ENCODE measurements around the gene MYRFL. TPM values are rescaled to one million over a fixed set of nuclear protein-coding genes. Genes with fewer than 3 reads are reported as not detected.

MYRFL gene
- total RNA-seq, 3 donors from 2014 or later = 1.3 TPM; not detected in 2

DNA sequence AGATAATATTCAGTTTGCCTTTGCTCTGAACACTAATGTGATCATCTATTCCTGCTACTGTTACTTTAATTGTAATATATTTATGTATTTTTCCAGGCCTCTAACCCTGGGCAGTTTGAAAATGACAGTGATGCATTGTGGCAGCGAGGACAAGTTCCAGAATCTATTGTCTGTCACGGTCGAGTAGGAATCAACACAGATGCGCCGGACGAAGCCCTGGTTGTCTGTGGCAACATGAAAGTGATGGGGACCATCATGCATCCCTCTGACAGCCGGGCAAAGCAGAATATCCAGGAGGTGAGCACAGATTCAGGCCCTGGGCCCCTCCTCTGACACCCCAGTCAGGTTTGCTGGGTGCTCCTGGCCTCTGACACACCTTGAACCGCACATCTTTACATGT lies 78.5 kb downstream of the MYRFL start:
- H3K4me3 ChIP-seq = no peak overlapping the region
- H3K27me3 ChIP-seq = no peaks in the 10 kb centered on the region
- intact Hi-C loops (cut with DNase I; ENCODE audit: low total_unique reads) = no loop called here
- no peaks in the 10 kb centered on the region for H3K36me3 ChIP-seq
- H3K9me3 ChIP-seq = no peaks in the 10 kb centered on the region
- TF ChIP-seq POLR2AphosphoS5 (IDR thresholded peaks at IDR 0.05) (no peak), POLR2A (IDR thresholded peaks at IDR 0.05) (no peak)
- TF ChIP-seq, protein P1, sequence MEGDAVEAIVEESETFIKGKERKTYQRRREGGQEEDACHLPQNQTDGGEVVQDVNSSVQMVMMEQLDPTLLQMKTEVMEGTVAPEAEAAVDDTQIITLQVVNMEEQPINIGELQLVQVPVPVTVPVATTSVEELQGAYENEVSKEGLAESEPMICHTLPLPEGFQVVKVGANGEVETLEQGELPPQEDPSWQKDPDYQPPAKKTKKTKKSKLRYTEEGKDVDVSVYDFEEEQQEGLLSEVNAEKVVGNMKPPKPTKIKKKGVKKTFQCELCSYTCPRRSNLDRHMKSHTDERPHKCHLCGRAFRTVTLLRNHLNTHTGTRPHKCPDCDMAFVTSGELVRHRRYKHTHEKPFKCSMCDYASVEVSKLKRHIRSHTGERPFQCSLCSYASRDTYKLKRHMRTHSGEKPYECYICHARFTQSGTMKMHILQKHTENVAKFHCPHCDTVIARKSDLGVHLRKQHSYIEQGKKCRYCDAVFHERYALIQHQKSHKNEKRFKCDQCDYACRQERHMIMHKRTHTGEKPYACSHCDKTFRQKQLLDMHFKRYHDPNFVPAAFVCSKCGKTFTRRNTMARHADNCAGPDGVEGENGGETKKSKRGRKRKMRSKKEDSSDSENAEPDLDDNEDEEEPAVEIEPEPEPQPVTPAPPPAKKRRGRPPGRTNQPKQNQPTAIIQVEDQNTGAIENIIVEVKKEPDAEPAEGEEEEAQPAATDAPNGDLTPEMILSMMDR (IDR thresholded peaks at IDR 0.05) = no peak
- peak overlapping the region in 1 of 2 donors; percentile 12 for H3K27ac ChIP-seq
- H3K4me1 ChIP-seq = no peaks in the 10 kb centered on the region
- no peak for DNase-seq (ENCODE audit: low spot score in 2 of 2)

DNA sequence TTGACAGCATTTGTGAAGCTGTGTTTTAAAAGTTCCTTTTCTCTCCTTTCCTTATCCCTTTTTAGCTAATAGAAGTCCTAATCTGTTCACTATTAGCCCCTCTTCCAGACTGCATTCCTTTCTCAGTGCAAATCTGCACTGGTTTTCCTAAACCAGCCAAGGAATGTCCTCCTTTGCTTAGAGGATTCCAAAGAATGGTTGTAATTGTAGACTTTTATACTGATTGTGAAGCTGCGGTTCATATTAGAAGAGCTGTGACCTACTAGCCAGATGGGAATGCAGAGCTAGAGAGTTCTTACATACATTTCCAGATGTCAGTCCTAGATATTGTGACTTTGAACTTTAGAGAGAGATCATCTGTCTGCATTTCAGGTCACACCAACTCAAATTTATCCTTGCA lies 79.8 kb downstream of the MYRFL start:
- Histone ChIP-seq H3K4me3 (no peak overlapping the region), H3K27me3 (no peaks in the 10 kb centered on the region), H3K27ac (peak overlapping the region in 1 of 2 donors; percentile 9), H3K36me3 (no peaks in the 10 kb centered on the region), H3K9me3 (no peaks in the 10 kb centered on the region), H3K4me1 (no peaks in the 10 kb centered on the region)
- no peak for DNase-seq (ENCODE audit: low spot score in 2 of 2)
- intact Hi-C loops (cut with DNase I; ENCODE audit: low total_unique reads) = no loop called here
- TF ChIP-seq POLR2A (IDR thresholded peaks at IDR 0.05) (no peak), POLR2AphosphoS5 (IDR thresholded peaks at IDR 0.05) (no peak)
- TF ChIP-seq, protein P1 (IDR thresholded peaks at IDR 0.05) = no peak

DNA sequence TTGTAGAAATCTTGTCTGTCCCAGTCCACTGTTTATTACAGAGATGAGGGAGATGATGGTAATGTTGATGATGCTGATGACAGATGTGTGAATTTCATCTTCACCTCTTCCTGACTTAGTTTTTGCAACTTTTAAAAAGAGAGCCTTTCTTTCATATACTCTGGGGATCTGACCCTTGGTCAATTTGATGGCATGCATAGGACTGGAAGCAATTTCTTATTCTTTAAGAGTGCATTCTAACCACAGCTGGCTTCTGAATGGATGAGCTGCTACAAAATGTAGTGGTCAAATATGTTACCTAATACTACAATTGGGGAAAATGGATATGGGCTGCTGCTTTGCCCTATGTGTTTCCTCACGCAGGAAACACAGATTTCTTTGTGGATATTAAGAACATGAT lies 80.8 kb downstream of the MYRFL start:
- no peak overlapping the region for H3K27ac ChIP-seq
- no peaks in the 10 kb centered on the region for H3K4me1 ChIP-seq
- H3K9me3 ChIP-seq = no peaks in the 10 kb centered on the region
- no peaks in the 10 kb centered on the region for H3K36me3 ChIP-seq
- no peak for TF ChIP-seq POLR2AphosphoS5 (IDR thresholded peaks at IDR 0.05)
- no peak for TF ChIP-seq POLR2A (IDR thresholded peaks at IDR 0.05)
- TF ChIP-seq, protein P1 (IDR thresholded peaks at IDR 0.05) = no peak
- no peak overlapping the region for H3K4me3 ChIP-seq
- intact Hi-C loops (cut with DNase I; ENCODE audit: low total_unique reads) = no loop called here
- no peak for DNase-seq (ENCODE audit: low spot score in 2 of 2)
- no peaks in the 10 kb centered on the region for H3K27me3 ChIP-seq

DNA sequence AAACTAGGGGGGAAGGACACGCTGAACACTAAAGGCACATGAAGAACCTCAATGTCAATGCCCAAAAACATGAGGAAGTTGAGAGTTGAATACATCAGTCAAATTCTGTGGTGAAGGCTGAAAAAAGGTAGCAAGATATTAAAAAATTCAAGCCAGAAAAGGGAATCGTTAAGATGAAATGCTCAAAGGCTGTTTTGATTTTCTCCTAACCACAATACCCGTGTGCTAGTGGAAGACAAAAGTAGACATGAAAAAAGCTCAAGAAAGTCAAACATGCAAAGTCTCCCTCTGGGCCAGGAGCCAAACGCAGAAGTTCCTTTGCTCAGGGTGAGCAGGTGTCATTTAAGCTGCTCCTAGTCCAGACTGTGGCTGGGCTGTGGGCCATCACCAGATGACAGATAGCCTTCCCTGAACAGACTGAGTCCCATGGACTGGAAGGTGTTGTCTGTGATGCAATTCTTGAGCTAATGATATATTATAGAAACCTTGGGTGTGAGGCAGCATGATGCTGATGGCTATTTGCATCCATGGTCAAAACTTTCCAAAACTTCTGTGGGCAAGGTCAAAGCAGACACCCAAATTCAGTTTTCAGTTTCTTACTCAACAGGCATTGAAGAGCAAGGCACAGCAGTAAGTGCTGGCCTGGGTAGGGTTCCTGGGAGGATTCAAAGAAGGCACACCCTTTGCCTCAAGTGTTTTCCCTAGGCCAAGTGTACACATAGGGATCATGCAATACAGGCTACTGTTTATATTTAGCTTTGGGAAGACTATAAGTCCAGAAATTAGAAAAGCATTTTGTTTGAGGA lies 81.6 kb downstream of the MYRFL start:
- peak in 1 of 2 donors; percentile 59 for DNase-seq (ENCODE audit: low spot score in 2 of 2)
- H3K36me3 ChIP-seq = no peaks in the 10 kb centered on the region
- no peaks in the 10 kb centered on the region for H3K4me1 ChIP-seq
- no peaks in the 10 kb centered on the region for H3K9me3 ChIP-seq
- TF ChIP-seq POLR2A (IDR thresholded peaks at IDR 0.05) = no peak
- no peak for TF ChIP-seq POLR2AphosphoS5 (IDR thresholded peaks at IDR 0.05)
- TF ChIP-seq, protein P1 (IDR thresholded peaks at IDR 0.05) = no peak
- intact Hi-C loops (cut with DNase I; ENCODE audit: low total_unique reads) = no loop called here
- no peak overlapping the region for H3K4me3 ChIP-seq
- H3K27ac ChIP-seq = no peak overlapping the region
- H3K27me3 ChIP-seq = no peaks in the 10 kb centered on the region

DNA sequence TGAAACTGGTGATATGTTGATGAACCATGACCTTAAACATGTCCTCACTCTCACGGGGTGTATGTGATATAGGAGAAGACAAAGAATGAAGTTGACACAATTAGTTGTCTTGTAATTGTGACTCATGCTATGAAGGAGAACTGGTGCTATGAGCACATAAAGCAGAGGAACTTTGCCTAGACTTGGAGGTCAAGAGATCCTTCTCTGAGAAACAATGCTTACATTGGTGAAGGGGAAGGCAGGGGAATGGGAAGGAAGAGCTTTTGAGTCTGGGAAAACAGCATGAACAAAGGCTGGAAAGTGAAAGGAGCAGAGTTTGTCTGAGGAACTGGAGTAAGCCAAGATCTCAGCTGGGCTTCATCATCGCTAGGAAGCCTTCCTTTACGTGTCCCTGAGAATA lies 83.2 kb downstream of the MYRFL start:
- Histone ChIP-seq H3K27ac (no peak overlapping the region), H3K4me1 (no peaks in the 10 kb centered on the region)
- intact Hi-C loops (cut with DNase I; ENCODE audit: low total_unique reads) = no loop called here

More for the DNA sequence above, 83.2 kb downstream of the MYRFL start:
- Histone ChIP-seq H3K4me3 (no peak overlapping the region), H3K27me3 (no peaks in the 10 kb centered on the region), H3K9me3 (no peaks in the 10 kb centered on the region), H3K36me3 (no peaks in the 10 kb centered on the region)
- TF ChIP-seq POLR2A (IDR thresholded peaks at IDR 0.05) (no peak), POLR2AphosphoS5 (IDR thresholded peaks at IDR 0.05) (no peak)
- TF ChIP-seq, protein P1 (IDR thresholded peaks at IDR 0.05) = no peak
- DNase-seq (ENCODE audit: low spot score in 2 of 2) = no peak

Measured in breast epithelium (tissue), 4 donors.